ENCODE results near the gene KLF17.
"Not testable (repeated sequence)": the region's sequence is repeated elsewhere in the genome, so short reads cannot be mapped to it uniquely, and the experiment has no call there.

KLF17 gene

DNA sequence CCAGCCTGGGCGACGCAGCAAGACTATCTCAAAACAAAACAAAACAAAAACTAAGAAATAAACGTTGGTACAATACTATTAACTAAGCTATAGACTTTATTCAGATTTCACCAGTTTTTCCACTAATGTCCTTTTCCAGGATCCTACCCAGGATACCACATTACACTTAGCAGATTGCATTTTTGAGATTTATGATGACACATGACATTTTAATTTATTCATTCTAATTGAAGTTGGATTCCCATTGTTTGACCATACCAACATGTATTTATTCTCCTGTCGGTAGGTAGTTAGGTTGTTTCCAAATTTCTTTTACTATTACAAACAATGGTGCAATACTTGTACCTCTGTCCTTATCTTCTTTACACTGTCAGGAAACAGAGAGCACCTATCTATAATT, 6.8 kb upstream of the KLF17 start:
- no peak for DNase-seq

GRCh38 chr1:44112486-44112885, 6.1 kb upstream of the KLF17 start:
- no peak for DNase-seq

GRCh38 chr1:44113095-44113609, 5.5 kb upstream of the KLF17 start:
- DNase-seq, result no peak

GRCh38 chr1:44114098-44114497, 4.5 kb upstream of the KLF17 start:
- no peak for DNase-seq

DNA sequence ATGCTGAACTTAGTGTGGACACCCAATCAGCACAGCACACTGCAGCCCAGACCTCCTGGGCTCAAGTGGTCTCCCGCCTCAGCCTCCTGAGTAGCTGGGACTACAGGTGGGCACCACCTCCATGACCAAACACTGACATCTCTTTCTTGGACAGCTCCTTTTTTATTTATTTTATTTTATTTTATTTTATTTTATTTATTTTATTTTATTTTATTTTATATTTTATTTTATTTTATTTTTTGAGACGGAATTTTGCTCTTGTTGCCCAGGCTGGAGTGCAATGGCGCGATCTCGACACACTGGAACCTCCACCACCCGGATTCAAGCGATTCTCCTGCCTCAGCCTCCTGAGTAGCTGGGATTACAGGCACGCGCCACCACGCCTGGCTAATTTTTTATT, 1.3 kb upstream of the KLF17 start:
- DNase-seq, result not testable (repeated sequence)

DNA sequence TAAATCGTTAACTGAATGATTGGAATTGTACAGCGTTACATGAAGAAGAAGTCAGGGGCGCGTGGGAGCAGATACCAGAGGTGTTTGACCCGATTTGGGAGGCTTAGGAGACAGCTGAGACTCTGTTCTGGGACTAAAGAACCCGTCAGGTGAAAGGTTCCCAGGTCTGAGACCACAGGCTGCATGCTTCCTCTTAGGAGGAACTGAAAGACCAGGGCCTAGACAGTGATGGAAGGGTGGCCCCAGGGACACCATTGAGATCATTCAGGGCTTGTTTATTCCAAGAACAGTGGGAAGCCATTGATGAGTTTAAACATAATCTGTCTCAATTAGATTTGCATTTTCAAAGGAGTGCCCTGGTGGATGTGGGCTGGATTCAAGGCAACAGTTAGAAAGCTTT, 904 bp downstream of the KLF17 start:
- DNase-seq, result no peak

GRCh38 chr1:44120398-44120949, 1.9 kb downstream of the KLF17 start:
- no peak for DNase-seq

- no peak for DNase-seq
These were observed 11.2 kb downstream of the KLF17 start for GRCh38 chr1:44129616-44130500.

DNA sequence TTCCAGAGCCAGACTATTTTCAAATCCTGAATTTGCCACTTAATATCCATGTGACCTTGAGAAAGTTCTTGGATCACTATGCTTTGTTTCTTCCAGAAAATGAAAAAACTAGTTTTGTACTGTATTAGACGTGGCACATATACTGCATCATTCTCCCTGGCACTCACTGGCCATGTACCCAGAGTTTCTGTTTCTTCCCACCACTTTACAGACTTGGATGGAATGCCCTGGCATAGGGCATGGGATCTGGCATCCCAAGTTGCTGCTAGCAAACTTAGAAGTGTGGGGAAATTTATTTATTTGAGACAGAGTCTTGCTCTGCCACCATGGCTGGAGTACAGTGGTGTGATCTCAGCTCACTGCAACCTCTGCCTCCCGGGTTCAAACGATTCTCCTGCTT, 12.8 kb downstream of the KLF17 start:
- no peak for DNase-seq

DNA sequence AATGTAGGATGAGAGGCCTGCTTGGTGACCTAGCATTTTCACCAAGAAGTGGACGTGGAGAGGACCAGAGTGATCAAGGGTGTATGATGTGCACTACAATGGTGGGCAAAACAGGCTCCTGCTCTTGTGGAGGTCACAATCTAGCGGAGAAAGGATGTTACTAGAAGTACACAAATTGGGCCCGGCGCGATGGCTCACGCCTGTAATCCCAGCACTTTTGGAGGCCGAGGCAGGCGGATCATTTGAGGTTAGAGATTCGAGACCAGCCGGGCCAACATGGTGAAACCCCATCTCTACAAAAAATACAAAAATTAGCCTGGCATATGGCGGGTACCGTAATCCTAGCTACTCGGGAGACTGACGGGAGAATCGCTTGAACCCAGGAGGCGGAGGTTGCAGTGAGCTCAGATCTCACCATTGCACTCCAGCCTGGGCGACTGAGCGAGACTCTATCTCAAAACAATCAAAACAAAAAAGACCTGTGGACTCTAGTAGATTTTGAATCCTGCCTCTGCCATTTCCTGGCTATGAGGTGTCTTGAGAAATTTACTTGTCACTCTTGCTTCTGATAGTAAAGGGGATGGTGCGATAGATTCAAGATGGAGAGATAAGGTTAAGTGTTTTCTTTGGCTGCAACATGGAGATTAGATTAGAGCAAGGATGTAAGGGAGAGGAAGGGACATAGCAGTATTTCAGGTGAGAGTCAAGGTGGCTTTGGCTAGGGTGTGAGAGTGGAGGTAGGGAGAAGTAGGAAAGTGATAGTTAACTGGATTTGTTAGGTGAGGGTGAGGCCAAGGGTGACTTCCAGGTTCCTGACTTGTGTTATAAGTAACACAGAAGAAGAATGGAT, 15.7 kb downstream of the KLF17 start:
- DNase-seq, result no peak

DNA sequence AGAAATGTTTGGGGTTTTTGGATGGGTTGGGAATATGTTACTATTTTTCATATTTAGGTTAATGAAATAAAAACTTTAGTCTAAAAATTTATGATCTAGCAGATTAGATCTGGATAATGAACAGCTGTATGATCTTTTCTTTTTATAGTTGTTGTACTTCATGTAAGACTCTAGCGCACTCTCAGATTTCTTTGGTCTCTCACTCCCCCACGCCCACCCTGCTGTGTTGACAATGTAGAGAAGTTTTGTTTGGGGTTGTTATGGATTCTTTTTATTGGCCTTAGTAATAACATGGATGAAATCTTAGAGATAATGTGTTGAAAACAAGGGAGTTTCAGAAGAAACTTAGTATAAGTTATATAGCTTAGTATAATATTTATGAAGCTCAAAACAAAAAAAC, 17.3 kb downstream of the KLF17 start:
- DNase-seq, result no peak

DNA sequence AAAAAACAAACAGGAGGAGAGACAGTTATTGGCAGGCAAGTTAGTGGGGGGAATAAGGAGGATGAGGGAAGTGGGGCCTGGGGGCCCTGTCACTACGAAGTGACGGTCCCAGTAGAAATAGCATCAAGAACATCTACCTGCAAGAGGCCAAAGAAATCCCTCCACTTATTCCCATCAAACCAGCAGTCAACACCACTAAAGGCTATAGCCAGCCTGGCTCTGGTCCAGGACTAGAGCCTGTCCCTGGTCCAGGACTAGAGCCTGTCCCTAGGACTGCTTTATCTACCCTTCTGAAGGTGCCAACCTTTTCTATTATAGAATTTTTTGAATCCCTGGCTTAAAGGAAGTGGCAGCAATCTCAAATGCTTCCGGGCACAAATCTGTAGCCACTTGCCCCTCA, 19.6 kb downstream of the KLF17 start:
- DNase-seq, result no peak

- DNase-seq, result not testable (repeated sequence)
These were observed 20.9 kb downstream of the KLF17 start for GRCh38 chr1:44139565-44139964.

- no peak for DNase-seq
These were observed 22.9 kb downstream of the KLF17 start, which contains the start of gene KLF18 for GRCh38 chr1:44141531-44141930. KLF18 (minus strand) TSS chr1:44141631; CDS start chr1:44141631, 0 bp downstream.

GRCh38 chr1:44144962-44145756, 26.5 kb downstream of the KLF17 start:
- DNase-seq, result no peak

DNA sequence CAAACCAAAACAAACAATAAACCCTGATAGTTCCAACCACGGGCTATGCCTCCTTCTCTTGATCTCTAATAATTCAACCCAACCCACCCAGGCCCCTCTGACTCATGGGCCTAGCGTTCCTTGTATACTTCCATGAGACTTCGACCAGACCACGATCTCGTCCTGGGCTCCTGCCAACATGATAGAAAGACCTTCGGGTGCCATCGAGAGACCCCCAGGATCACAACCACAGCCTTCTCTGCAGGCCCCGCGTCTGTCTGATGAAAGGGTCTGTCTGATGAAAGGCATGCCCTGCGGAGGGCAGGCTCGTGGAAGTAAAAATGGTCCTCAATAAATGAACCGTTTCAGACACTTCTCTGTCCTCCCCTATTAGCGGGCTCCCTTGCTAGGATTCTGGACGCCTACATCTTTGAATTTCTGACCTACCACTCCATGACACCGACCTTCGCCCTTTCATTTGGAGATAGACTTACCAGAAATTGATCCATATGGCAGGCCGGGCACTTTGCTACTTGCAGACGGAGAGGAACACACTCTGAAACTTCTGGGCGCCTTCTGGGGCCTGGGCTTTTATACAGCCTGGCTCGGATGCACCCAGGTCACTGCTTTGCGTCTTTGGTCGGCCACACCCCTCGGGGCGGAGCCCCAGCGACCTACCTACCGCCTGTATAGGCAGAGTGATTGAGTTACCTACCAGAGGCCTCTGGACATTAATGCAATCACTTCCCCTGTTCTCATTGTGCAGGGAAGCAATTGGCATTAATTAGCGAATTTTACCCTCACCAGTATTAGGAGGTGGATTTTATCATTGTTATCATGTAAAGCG, 28.1 kb downstream of the KLF17 start:
- DNase-seq, result no peak

DNA sequence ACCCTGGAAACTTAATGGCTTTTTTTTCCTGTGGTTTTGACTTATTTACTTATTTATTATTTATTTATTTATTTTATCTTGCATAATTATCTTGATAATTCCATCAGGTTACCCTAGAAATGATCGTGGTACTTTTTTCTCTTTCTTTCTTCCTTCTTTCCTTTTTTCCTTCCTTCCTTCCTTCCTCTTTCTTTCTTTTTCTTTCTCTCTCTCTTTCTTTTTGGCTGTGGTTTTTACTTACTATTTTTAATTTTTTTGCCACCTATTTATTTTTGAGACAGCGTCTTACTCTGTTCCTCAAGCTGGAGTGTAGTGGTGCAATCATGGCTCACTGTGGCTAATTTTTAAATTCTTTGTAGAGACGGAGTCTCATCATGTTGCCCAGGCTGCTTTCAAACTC, 29.0 kb downstream of the KLF17 start:
- no peak for DNase-seq

DNA sequence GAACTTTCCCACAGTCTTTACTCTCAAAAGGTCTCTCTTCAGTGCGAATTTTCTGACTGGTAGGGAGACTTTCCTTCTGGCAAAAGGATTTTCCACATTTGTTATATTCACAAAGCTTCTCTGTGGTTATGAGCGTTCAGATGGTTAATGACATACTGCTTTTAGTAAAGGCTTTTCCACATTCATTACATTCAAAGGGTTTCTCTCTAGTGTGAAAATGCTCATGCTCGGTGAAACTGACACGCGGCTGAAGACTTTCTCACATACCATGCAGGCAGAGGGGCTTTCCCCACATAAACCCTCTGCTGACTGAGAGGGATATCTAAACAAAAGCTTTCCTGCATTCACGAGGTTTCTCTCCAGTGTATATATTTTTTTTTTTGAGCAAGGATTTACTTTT, 32.7 kb downstream of the KLF17 start:
- no peak for DNase-seq

DNA sequence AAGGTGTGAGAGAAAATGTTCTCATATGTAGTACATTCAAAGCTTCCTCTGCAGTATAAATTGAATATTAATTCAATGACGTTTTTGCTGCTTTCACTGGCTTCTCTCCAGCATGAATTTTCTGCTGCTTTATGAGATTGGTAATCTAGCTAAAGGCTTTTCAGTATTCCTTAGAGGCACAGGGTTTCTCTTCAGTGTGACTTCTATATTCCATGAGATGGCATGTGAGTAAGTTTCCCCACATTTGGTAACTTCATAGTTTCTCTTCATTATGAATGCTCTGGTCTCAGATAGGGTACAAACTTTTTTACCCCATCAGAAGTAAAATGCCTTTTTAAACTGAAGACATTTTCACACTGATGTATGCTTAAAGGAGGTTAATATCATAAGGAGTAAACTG, 33.2 kb downstream of the KLF17 start:
- DNase-seq, result no peak

- no peak for DNase-seq
These were observed 34.1 kb downstream of the KLF17 start for GRCh38 chr1:44152692-44153091.

GRCh38 chr1:44154049-44154448, 35.4 kb downstream of the KLF17 start:
- no peak for DNase-seq

- no peak for DNase-seq
These were observed 39.3 kb downstream of the KLF17 start for GRCh38 chr1:44157903-44158302.
